NCI-H2107 treated with DMSO at 0.1 percent for 48 hours (cell line): ENCODE results near the gene TCEA2.

Experiments
- DNase-seq: peaks from one replicate; lab custom pipeline; 2025; ENCODE audit not compliant: unreplicated experiment; lab: John Stamatoyannopoulos, UW

Gene TCEA2

GRCh38 chr20:64121586-64121985, 58.6 kb downstream of the TCEA2 start:
- no peak for DNase-seq
